ENCODE measurements around the gene DEGS2.

DNA sequence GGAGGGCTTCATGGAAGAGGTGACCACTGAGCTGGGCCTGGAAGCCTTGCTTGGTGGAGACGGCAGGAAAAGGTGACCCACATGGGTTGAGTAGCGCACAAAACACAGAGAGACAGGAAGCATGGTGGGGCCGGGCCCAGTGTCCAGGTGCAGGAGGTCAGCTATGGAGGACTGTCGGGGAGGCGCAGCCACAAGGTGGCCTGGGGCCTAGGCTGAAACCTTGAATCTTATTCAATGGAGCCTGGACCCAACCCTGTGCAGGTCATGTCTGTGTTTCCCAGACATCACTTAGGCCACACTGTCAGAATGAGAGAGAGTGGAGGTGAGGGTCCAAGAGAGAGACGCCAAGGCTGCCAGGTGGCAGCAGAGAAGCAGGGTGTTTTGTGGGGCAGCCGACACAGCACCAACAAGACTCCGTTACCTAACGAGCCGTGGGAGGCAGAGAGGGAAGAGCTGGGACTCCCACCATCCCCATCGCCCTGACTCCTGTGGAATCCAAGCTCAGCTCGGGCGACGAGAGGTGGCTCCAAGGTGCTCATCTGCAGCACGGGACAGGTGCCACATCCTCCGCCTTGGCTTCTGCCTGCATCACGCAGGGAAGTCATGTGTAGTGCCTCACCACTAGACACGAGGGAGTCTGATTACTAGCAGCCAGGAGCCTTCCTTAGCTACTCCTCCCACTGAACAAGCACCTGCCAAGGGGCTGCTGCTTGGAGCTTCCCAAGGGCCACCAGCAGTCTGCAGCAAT lies 38.7 kb downstream of the DEGS2 start:
- TF ChIP-seq, protein P1, sequence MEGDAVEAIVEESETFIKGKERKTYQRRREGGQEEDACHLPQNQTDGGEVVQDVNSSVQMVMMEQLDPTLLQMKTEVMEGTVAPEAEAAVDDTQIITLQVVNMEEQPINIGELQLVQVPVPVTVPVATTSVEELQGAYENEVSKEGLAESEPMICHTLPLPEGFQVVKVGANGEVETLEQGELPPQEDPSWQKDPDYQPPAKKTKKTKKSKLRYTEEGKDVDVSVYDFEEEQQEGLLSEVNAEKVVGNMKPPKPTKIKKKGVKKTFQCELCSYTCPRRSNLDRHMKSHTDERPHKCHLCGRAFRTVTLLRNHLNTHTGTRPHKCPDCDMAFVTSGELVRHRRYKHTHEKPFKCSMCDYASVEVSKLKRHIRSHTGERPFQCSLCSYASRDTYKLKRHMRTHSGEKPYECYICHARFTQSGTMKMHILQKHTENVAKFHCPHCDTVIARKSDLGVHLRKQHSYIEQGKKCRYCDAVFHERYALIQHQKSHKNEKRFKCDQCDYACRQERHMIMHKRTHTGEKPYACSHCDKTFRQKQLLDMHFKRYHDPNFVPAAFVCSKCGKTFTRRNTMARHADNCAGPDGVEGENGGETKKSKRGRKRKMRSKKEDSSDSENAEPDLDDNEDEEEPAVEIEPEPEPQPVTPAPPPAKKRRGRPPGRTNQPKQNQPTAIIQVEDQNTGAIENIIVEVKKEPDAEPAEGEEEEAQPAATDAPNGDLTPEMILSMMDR (IDR thresholded peaks at IDR 0.05), result no peak
- no peak for TF ChIP-seq POLR2A (IDR thresholded peaks at IDR 0.05)
